ENCODE results near the gene KCTD3. TPM values are rescaled to one million over a fixed set of nuclear protein-coding genes. Genes with fewer than 3 reads are reported as not detected.

Gene KCTD3
- total RNA-seq, 1 experiment from 2014 or later: 39.3 TPM

DNA sequence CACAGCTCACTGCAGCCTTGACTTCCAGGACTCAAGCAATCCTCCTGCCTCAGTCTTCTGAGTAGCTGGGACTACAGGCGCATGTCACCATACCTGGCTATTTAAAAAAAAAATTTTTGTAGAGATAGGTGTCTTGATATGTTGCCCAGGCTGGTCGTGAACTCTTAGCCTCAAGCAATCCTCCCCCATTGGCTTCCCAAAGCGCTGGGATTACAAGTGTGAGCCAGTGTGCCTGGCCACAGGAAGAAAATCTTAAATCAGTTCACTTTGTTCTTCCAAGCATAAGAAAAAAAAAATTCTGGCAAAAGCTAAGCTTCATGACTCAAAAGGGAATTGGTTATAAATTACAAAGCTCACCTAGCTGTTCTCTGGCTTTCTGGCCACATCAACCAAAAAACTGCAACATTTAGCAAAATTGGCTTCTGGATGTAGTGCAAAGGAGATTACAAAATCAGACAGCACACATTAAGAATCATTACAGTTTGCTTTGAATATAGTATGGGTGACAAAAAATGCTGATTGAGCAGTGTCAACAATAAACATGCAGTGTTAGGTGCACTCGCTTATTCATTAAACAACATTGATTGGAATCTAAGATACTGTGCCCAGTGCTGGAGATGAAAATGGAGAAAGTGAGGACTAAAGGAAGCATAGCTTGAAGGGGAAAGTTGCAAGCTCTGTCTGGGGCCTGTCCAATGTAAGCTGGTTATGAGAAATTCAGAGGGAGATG lies 76.7 kb downstream of the KCTD3 start:
- Mint-ChIP-seq H3K27me3 (ENCODE audit: low read depth) (no peaks in the 10 kb centered on the region), H3K4me3 (no peak overlapping the region), H3K9me3 (no peaks in the 10 kb centered on the region), H3K27ac (no peak overlapping the region; a peak in 1 of 7 replicates), H3K36me3 (ENCODE audit: insufficient read depth in 1 of 3, low read depth in 3 of 3) (no peaks in the 10 kb centered on the region), H3K4me1 (peaks cover 13 to 14% of the 10 kb centered on the region in 2 experiments)
- Histone ChIP-seq H3K79me2 (ENCODE audit: insufficient read depth, low read length) (no peaks in the 10 kb centered on the region), H3K27ac (ENCODE audit: insufficient read length, low read depth, low read length) (no peak overlapping the region), H3K23me2 (ENCODE audit: insufficient read length, low read depth, low read length, poor library complexity, severe bottlenecking) (no peaks in the 10 kb centered on the region), H3K4me1 (ENCODE audit: insufficient read depth, low read length) (no peaks in the 10 kb centered on the region), H3K18ac (ENCODE audit: insufficient read length, low read depth, low read length) (no peak overlapping the region), H3K56ac (ENCODE audit: insufficient read length, low read depth, low read length) (no peak overlapping the region), H3K23ac (ENCODE audit: insufficient read length, low read depth, low read length) (no peak overlapping the region), H2BK120ac (ENCODE audit: low read depth, low read length, poor library complexity, severe bottlenecking) (no peak overlapping the region), H4K20me1 (ENCODE audit: control insufficient read depth, insufficient read depth, insufficient read length) (no peaks in the 10 kb centered on the region), H3K4me2 (ENCODE audit: insufficient read depth, insufficient read length, low read length) (no peak overlapping the region), H3K9ac (ENCODE audit: extremely low read depth, insufficient read length, low read length) (no peak overlapping the region), H2AFZ (ENCODE audit: low read length) (no peak overlapping the region), H4K91ac (ENCODE audit: insufficient read length, low read depth, low read length) (no peak overlapping the region), H3T11ph (ENCODE audit: low read length) (no peak overlapping the region), H3K4ac (ENCODE audit: low read depth, low read length) (no peak overlapping the region), H4K8ac (replicated peaks; ENCODE audit: insufficient read length, low read depth, low read length) (no peak overlapping the region), H4K5ac (ENCODE audit: insufficient read length, low read depth, low read length) (no peak overlapping the region), H2BK12ac (ENCODE audit: insufficient read length, low read depth, low read length) (no peak overlapping the region), H2AK5ac (ENCODE audit: insufficient read length, low read length) (no peak overlapping the region), H2BK15ac (ENCODE audit: low read depth, low read length) (no peak overlapping the region), H3K9me3 (ENCODE audit: control insufficient read depth, low read depth, low read length) (no peaks in the 10 kb centered on the region), H3K27me3 (ENCODE audit: insufficient read depth, low read length) (no peaks in the 10 kb centered on the region), H3K79me1 (ENCODE audit: insufficient read depth, low read depth, low read length, poor library complexity, severe bottlenecking) (no peaks in the 10 kb centered on the region), H3K14ac (ENCODE audit: insufficient read depth, low read length) (no peak overlapping the region), H2BK5ac (ENCODE audit: insufficient read length, low read length) (no peak overlapping the region), H2BK20ac (ENCODE audit: low read depth, low read length, poor library complexity, severe bottlenecking) (no peak overlapping the region)
- no CpG with 5 or more reads among the region's 4 CpGs for WGBS (ENCODE audit: extremely low coverage, insufficient read length, low lambda C conversion rate)
- no peak for DNase-seq
- TF ChIP-seq, protein P1, sequence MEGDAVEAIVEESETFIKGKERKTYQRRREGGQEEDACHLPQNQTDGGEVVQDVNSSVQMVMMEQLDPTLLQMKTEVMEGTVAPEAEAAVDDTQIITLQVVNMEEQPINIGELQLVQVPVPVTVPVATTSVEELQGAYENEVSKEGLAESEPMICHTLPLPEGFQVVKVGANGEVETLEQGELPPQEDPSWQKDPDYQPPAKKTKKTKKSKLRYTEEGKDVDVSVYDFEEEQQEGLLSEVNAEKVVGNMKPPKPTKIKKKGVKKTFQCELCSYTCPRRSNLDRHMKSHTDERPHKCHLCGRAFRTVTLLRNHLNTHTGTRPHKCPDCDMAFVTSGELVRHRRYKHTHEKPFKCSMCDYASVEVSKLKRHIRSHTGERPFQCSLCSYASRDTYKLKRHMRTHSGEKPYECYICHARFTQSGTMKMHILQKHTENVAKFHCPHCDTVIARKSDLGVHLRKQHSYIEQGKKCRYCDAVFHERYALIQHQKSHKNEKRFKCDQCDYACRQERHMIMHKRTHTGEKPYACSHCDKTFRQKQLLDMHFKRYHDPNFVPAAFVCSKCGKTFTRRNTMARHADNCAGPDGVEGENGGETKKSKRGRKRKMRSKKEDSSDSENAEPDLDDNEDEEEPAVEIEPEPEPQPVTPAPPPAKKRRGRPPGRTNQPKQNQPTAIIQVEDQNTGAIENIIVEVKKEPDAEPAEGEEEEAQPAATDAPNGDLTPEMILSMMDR (conservative IDR thresholded peaks at IDR 0.05): no peak

Measured in H9 (cell line).